AG04450 (cell line): ENCODE data around the gene TSPAN31. TPM values are rescaled to one million over a fixed set of nuclear protein-coding genes. Genes with fewer than 3 reads are reported as not detected.

Experiments
- CTCF ChIA-PET: fragments of 300-600, 350-600 bp; formaldehyde crosslinking; extraction: SDS; loops from one replicate; lab custom pipeline; 2022; ENCODE audit warnings: antibody characterized with exemption, inconsistent platforms; lab: Charles Lee
- POLR2A ChIA-PET: fragments of 350-600 bp; formaldehyde crosslinking; extraction: SDS; loops from one replicate; lab custom pipeline; 2021; ENCODE audit warnings: antibody characterized with exemption, inconsistent platforms; lab: Yijun Ruan, JAX
- DNase-seq: peaks from one replicate; pipeline ENCODE4 v3.0.0-alpha.2; 2011; ENCODE audit warnings: low read depth, low spot score
- H3K27ac ChIP-seq: one replicate; pipeline ENCODE4 v1.5.1; 2012; ENCODE audit warnings: low read depth, low read length, control low read depth
- H3K27me3 ChIP-seq: one replicate; pipeline ENCODE4 v1.6.0; 2012; ENCODE audit warnings: low read length; ENCODE audit not compliant: control insufficient read depth, insufficient read depth
- H3K4me3 ChIP-seq: 2 replicates; pipeline ENCODE4 v1.5.1; 2011; ENCODE audit warnings: mild to moderate bottlenecking, low read depth, low read length, control low read depth
- H3K9me3 ChIP-seq: 2 replicates; pipeline ENCODE4 v1.5.1; 2012; ENCODE audit warnings: low read length; ENCODE audit not compliant: control insufficient read depth, insufficient read depth
- CTCF ChIP-seq: IDR thresholded peaks from 2 replicates; pipeline ENCODE4 v1.5.1; 2011; ENCODE audit warnings: low read depth, low read length, control low read depth, inconsistent platforms
- polyA plus RNA-seq: library from polyadenylated mRNA; depleted of rRNA; stranded (reverse); fragments of >200 nt; gene quantifications from 2 replicates; pipeline ENCODE4 v1.2.3, GENCODE V29; 2011

The TSPAN31 gene
- polyA plus RNA-seq, 1 experiment = 45.9 TPM

- CTCF ChIA-PET = interaction anchor here (2.1 to 2.4 kb wide), 2 partner anchors 10 to 20 kb away, joined by 9 to 10 read pairs; no protein-coding TSS in a partner anchor
- H3K27ac ChIP-seq = no peak overlapping the region
Measured at GRCh38 chr12:57746025-57746424, 1.2 kb downstream of the TSPAN31 start.

DNA sequence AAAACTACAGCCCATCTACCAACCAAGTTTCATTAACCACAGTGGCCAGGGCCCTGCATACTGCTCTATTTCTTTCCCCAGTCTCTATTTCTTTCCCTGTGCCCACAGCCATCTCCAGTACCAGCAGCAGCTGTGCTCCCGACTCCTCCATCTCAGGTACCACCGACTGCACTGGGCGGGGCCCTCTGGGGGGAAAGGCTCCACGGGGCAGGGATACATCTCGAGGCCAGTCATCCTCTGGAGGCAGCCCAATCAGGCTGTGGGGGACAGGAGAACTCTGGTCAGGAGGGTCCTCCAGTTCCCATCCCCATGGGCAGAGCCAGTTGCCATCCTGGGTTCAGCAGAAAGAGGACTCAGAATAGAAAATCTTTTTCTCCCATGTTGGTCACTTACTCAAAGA, 4.2 kb downstream of the TSPAN31 start:
- CTCF ChIA-PET = interaction anchor here (0.8 kb wide), 1 partner anchor 8 kb away, joined by 3 read pairs; no protein-coding TSS in a partner anchor
- no peak overlapping the region for H3K4me3 ChIP-seq

More at GRCh38 chr12:57746025-57746424, 1.2 kb downstream of the TSPAN31 start:
- TF ChIP-seq CTCF = no peak
- no peaks in the 10 kb centered on the region for H3K9me3 ChIP-seq
- DNase-seq = no peak
- H3K27me3 ChIP-seq = peaks cover 13% of the 10 kb centered on the region
- H3K4me3 ChIP-seq = peak overlapping the region; percentile 94
- POLR2A ChIA-PET = interaction anchor here (2.5 kb wide), 1 partner anchor 10 kb away, joined by 8 read pairs; no protein-coding TSS in a partner anchor

GRCh38 chr12:57750561-57751431, 6.0 kb downstream of the TSPAN31 start:
- CTCF ChIA-PET = interaction anchor here (1.2 kb wide), 1 partner anchor 117 kb away, joined by 4 read pairs; no protein-coding TSS in a partner anchor
- POLR2A ChIA-PET = interaction anchor here (0.9 kb wide), 1 partner anchor 11 kb away, joined by 3 read pairs; no protein-coding TSS in a partner anchor
- Histone ChIP-seq H3K9me3 (no peaks in the 10 kb centered on the region; the same call in 1 of the 2 replicates), H3K27ac (peak overlapping the region; percentile 91), H3K27me3 (peaks cover 7% of the 10 kb centered on the region), H3K4me3 (peak overlapping the region; percentile 91)
- DNase-seq = no peak
- no peak for TF ChIP-seq CTCF

More for the DNA sequence above, 4.2 kb downstream of the TSPAN31 start:
- H3K27ac ChIP-seq = no peak overlapping the region
- no peak for DNase-seq
- POLR2A ChIA-PET = no interaction called here
- no peaks in the 10 kb centered on the region; the same call in 1 of the 2 replicates for H3K9me3 ChIP-seq
- H3K27me3 ChIP-seq = peaks cover 4% of the 10 kb centered on the region
- TF ChIP-seq CTCF = no peak

- CTCF ChIA-PET = no interaction called here
- Histone ChIP-seq H3K9me3 (no peaks in the 10 kb centered on the region; the same call in 1 of the 2 replicates), H3K4me3 (peak overlapping the region; percentile 91), H3K27ac (peak overlapping the region; percentile 91), H3K27me3 (peaks cover 9% of the 10 kb centered on the region)
- no peak for TF ChIP-seq CTCF
- POLR2A ChIA-PET = no interaction called here
- no peak for DNase-seq
Measured at GRCh38 chr12:57751432-57751787, 6.6 kb downstream of the TSPAN31 start.
